DMS153 treated with DMSO at 0.1 percent for 48 hours (cell line): ENCODE measurements around the gene CTNNAL1.
A peak's percentile ranks its signal among the peaks of the same experiment; 100 is the strongest.

Source experiments
- DNase-seq: peaks from one replicate; lab custom pipeline; 2025; ENCODE audit not compliant: unreplicated experiment; lab: John Stamatoyannopoulos, UW

The CTNNAL1 gene

DNA sequence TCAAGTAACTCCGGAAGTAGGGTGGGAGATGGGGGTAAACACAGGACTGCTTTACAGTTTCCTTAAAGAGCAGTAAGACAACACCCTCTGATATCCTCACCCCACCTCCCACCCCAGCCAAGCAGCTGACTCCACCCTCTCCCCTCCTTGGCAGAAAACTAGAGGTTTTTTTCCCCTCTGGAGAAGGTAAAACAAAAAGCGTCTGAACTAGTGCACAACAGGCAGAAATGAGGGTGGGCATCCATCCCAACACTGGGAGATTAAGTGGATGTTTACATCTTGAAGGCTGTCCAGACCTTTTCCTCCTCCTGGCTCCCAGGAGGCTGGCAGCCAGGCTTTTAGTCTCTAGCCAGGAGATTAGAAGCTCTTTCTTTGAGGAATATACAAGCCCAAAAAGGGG, 13.9 kb upstream of the CTNNAL1 start:
- no peak for DNase-seq

DNA sequence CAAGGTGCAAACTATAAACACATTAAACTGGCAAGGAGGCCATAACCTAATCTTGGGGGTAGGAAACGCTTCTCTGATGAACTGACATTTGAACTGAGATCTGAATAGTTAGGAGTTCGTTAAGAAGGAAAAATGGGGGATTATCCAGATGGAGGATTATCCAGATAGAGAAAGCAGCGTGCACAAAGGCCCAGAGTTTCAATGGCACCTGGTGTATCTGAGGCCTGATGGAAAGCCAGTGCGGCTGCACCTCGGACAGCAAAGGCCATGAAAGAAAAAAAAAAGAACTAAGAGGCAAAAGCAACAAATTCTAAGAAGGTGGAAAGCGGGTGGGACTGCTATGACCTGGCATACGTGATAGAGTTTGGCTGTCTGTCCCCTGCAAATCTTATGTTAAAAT, 13.0 kb upstream of the CTNNAL1 start:
- no peak for DNase-seq

DNA sequence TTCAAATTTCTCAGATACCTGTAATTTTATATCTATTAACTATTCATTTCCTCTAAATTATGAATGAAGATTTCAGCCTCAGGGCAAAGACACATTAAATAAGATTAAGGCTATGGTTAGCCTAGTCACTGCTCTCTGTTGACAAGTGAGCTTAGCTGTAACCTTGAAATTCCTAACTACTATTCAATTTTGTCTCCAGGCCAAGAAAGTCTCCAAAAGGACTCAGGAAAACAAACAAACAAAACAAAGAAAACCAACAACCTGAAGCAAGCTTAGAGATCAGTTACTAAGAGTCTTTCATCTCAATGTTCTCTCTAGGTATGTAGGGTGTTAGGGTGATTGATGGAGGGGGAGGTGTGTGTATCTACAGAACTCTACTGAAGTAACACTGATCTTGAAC, 9.6 kb upstream of the CTNNAL1 start:
- DNase-seq, result no peak

DNA sequence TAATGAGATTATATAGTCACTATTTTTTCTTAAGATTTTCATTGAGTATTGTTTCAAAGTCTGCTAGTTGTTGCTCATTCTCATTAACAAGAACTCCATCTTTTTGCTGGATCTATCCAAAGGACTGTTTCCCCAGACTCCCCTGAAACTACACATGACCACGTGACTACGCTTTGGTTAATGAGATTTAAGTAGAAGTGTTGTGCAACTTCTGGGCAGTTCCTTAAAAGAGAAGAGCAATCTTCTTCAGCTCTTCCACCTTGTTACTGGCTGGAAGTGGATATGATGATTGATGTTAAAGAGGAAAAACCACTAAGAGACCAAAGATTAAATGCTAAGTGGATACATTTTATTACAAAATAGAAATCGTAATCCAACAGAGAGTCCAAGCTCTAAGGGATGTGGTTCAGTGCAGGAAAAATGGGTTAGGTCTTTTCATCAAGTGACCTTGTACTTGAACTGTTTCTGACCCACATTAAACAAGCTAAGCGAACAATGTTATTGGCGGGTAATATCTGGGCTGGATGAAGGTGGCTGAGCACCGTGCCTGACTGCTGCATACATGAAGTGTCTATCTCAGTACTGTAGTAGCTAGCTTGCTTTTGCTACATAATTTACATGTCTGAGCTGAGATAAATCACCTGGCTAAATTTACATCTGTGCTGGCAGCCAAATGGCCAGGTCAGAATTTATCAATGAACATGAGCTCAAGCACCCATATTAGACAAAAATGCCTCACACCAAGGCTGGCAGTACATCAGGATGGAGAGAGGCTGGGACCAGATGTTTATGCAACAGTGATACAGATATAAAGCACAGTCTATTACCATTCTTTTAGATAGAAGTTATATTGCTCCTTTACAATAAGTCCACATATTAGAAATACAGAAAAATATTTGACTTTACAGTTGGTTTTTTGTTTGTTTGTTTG, 7.5 kb upstream of the CTNNAL1 start:
- DNase-seq, result no peak

DNA sequence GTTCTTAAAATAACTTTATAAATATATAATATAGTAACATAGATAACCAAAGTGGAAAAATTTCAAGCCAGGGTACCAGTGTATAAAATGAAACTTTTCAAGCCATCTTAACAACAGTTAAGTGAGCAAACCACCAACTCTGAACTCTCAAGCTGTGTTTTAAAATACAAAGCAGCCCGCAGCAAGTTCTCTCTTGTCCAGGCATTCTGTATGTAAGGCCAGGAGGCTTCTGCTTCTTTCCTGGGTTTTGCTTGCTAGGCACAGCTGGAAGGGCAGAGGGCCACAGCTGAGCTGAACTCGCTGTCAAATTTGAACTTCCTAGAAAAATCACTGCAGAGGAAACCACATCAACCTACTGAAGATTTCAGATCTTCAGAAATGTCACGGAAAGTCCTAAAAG, 6.8 kb upstream of the CTNNAL1 start:
- no peak for DNase-seq

DNA sequence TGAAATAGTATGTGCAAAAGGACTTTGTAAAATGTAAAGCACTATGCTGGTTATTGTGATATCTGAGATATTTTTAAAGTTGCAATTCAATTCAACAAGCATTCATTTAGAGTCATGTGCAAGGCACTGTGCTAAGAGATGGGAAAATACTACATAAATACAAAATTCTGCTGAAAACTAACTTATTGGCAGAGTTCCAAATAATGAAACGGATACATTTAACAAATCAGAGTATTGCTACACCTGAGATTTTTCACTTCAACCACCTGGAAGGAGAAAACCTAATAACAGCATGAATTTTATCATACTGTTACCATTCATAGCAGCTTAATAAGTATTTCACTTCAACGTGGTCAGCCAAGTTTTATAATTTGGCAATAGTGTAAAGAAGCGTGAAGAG, 6.1 kb upstream of the CTNNAL1 start:
- DNase-seq, result no peak

DNA sequence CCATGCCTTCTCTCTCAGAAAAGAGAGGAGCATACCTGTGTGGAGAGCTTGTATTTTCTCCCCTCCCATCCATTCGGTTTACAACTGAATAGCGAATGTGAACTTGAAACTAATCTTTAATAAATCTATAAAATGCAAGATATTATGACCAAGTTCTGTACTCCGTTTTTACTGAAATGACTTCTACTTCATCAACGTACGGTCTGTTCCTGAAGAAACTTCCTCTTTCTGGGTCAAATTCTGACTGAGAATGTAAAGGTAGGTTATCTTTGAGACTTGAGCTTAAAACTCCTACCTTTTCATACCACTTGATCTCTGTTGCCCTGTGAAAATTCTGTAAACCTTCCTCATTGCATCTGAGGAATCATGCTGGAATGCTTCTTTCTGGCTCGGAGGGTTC, 4.2 kb upstream of the CTNNAL1 start:
- no peak for DNase-seq

DNA sequence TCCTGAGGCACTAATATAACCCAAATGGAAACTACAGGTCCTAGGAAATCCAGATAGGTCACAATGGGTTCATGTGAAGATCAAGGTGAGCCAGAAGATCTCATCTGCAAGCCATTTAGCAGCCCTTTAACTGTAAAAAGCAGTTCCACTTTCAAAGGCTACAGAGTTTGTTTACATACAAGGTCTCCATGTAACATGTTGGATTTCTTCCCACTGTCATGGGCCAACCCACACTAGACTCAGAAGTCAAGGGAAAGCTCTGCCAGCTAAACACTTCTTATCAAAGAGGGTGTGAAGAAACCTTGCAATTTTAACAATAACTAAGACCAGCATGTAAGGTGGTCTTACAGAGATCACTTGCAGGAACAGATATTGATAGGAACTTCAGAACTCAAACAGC, 3.8 kb upstream of the CTNNAL1 start:
- no peak for DNase-seq

DNA sequence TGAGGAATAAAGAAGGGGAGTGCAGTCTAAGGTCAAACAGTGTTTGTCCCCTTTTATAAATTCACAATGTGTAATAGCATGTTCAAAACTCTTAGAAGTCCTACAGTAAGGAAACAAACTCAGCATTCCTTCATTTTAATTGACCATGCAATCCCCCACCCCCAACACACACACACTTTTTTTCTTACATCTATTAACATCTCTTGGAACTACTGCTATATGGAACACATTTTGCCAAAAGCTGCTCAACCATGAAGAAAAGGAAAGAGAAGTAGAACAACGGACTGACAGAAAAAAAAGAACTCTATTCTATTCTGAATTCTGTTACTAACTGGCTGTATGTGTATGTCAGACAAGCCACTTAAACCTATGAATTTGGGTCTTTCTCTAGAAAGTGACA, 2.8 kb upstream of the CTNNAL1 start:
- no peak for DNase-seq

DNA sequence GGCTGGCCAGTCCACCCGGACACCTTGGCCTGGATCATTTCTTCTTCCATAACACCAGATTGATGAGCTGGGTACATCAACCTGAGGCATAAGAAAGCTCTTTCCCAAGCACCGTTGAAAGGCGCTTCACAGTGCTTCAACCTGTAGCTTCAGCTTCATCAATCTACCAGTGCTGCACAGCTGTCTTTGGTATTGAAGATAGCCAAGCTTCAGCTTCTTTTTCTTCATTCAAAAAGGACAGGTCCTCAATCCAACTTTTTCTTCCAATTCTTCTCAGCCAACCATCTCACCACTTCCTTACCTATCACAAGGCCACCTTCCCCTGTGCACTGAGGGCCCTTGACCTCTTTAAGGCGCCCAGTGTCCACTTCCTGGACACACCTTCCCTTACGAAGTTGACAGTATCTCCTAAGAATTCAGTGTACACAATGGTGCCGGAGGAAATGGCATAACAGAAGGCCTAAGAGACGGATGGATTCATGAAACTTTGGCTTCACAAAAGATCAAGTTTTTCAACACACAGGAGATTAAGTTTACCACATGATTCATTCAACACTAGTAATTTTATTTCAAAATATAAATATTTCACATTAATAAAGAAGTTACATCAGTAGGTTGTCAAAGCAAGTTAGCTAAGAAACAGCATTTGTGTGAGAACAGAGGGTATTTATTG, 1.4 kb upstream of the CTNNAL1 start:
- no peak for DNase-seq

DNA sequence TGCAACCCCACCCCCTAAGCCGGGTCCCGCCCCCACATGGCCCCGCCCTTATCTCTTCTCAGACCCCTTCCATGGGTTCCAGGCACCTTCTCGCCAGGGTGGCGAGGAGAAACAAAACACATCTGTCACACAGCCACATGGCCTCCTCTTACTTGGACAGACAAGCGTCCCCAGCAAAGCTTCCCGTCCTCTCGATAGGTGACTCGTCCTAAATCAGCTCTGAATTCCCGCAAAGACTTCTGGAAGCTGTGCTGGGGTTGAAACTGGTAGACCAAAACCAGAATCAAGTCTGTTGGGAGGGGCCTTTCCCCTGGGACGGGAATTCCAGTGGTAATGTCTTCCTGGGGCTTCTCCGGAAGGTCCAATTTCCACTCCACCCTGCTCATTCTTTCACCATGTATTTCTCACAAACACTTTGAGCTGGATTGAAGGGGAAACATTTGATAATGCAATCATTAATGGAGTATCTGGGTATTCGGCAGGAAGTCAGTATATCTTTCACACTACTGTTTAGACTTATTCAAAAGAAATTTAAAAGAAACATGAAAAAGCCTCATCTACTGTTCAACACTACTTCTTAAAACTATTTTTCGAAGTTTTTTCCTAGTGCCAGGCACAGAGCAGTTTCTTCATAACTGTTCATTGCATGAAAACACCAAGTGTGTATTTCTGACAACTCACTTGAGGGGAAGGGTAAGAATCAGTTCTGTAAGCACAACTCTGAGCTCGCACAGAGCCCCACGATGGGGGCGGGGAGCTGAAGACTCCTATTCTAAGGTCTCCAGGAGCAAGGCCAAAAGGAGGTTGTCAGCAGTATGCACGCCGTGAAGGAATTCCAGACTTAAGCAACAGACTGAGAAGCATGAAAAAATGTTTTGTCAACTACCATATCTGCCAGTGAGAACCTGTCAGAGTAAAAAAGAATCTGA, 644 bp upstream of the CTNNAL1 start:
- DNase-seq, result peak; percentile 64

DNA sequence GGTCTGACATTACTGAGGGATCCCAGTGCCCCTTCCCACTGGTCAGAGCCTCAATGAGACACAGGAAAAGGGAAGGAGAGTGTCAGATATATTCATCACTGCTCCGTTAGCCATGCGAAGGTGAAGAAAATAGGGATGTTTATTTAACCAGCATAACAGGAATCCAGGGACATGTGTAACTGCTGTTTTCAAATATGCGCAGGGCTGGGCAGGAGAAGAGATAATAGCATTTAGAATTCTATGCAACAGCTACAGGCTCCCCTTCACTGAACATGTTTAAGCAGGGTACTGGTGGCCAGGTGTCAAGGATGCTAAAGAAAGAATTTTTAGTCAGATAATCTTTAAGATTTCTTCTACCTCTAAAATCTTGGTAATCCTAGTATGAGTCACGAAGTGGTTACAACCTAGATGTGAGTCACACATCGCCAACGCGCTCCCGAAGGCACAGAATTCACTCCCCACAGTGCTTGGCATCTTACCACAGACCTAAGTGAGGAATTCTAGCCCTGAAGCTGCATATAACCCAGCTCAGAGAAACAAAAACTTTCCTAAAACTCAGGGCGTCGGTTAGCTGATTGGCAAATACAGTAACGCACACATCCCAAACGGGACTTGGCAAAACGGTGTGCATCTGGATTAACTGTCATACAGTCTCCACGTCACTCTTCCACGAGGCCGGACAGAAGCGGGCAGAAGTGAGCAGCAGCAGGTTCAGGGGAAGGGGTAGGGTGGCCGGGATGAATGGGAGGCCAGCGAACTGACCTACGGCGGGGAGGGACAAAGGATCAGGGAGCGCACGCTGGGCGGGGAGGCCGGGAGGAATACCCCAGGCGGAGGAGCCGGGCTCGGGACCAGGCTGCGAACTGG, 1.1 kb downstream of the CTNNAL1 start:
- peak; percentile 9 for DNase-seq

DNA sequence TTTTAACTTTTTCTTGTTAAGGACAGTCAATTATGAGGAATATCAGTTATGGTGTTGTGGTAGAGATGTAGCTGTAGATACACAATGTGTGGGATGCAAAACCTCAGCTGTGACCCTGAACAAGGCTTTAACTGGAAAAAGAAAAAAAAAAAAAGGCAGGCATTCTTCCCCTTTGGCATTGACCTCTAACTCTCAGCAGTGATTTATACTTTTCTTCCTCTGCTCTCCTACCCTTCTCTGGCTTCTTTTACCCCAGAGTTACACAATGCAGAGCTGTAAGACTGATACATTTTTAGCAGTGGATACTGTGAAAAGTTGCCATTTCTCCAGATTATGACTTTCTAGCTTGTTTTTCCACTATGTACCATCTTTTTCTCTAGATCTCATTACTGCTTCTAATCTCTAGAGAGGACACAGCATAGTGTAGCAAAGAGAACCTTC, 2.0 kb downstream of the CTNNAL1 start:
- no peak for DNase-seq

DNA sequence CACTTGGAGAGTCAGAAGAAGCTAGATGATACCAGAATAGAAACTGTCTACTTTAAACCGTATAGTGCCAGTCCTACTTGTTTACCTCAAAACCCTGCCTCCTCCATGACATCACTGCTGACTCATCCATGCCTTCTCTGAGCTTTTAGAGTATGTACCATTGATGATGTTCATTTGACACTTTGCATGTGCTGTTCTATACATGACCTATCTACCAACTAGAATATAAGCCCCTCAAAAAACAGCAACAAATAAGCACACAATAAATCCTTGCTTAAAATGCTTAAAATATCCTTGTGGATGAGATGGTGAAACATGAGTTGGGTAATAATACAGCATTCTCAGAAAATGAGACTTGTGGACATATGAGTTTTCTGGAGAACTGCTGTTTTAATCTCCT, 2.6 kb downstream of the CTNNAL1 start:
- DNase-seq, result no peak

DNA sequence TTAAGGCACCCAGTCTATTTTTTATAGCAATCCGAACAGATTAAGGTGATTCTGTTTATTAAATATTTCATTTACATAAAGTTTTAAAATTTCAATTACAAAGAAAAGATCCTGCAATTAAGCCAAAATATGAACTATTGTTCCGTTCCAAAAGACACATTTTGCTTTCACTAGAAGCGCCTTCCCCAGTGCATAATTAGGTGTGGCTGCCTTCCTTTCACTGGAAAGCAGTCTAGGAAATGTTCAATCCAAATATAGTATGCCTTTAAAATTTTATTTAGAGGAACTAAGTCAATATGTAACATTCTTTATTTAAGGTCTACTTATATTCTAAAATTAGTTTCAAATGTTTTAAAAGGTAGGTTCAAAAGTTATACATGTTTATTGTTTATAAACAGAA, 7.6 kb downstream of the CTNNAL1 start:
- no peak for DNase-seq

DNA sequence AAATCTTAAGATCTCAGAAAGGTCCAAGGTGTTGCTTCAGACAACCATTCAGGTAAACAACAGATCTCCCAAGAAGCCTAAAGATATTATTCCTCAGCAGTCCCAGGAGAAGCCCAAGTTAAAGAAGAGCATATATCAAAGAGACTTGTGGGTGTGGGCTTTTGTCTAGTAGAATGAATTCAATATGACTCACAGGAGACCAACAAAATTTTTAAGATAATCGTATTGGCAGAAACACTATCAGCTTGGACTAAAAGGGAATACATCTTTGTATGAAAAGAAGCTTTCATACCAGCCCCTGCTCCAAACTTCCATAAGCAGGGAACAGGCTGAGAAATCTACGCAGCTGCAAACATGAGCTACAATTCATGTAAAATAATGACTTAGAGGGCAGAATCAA, 10.2 kb downstream of the CTNNAL1 start:
- DNase-seq, result no peak

DNA sequence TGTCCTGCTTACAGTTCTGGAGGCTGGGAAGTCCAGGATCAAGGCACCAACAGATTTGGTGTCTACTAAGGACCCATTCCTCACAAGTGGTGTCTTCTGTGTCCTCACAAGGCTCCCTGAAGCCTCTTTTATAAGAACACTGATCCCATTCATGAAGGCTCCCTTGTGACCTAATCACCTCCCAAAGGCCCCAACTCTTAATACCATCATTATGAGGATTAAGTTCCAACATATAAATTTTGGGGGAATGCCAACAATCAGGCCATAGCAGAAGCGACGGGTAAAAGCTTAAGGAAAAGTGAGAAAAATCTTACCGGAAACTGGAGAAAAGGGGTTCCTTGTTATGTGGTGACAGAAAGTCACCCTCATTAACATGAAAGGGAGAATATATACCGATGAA, 11.2 kb downstream of the CTNNAL1 start:
- no peak for DNase-seq

DNA sequence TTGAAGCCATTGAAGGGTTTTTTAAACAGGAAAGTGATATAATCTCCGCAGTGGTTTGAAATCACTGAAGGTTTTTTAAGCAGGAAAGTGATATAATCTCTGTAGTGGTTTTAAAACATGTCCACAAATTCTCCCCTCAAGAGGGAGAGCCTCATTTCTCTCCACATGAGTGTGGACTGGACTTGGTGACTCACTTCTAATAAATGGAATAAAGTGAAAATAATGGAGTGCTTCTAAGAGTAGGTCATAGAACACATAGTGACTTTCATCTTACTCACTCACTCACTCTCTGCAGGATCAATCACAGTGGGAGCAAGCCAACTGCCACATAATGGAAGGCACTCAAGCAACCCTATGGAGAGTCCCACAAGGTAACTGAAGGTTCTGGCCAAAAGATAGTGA, 12.0 kb downstream of the CTNNAL1 start:
- no peak for DNase-seq

DNA sequence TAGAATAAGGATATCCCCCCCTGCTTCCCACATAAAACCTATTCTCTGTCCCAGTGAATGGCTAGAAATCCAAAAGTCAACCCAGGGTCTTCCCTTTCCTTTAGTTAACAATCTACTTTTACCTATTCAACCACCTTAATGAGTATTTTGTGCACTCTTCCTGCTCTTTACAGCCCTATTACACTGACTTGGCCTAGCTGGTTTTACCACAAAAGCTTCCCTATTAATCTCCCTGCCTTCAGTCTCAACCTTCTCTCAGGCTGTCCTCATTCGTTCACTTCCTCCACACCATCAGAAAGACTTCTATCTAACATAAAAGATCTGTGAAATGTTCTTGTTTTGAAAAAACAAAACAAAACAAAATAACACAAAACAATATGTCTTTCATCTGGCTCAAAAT, 16.2 kb downstream of the CTNNAL1 start:
- peak; percentile 15 for DNase-seq

DNA sequence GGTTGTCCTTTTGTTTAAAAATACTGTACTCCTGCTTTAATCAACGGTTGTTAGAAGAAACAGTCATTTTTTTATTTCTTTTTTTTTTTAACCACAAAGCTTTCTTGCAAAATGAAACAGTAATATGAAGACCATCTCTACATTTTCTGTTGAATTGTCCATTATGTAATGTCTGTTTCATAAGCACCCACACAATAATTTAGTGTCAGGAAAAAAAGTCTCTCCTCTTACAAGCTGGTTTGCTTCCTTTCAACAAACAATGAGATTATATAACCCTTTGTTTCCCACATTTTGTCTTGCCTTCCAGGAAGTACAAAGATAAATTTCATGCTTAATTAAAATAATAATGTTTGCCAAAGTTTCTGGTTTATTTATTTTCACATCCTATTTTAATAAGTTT, 16.7 kb downstream of the CTNNAL1 start:
- DNase-seq, result no peak
